H1 (cell line): ENCODE data around the gene ACER3. TPM values are rescaled to one million over a fixed set of nuclear protein-coding genes. Genes with fewer than 3 reads are reported as not detected.

Source experiments
- KDM5A ChIP-seq: fragments of 200-600 bp; IDR thresholded peaks from 2 replicates; pipeline ENCODE4 v1.7.1; 2012; ENCODE audit warnings: mild to moderate bottlenecking, low read length, inconsistent platforms, mixed read lengths
- MAFK ChIP-seq: IDR thresholded peaks from 2 replicates; pipeline ENCODE4 v1.6.1; 2012; ENCODE audit warnings: low read depth, mild to moderate bottlenecking, improper control_type of control experiment, low read length
- PHF8 ChIP-seq: fragments of 200-600 bp; sonication (generic); conservative IDR thresholded peaks from 2 replicates; pipeline ENCODE4 v1.7.1; 2012; ENCODE audit warnings: low read depth, mild to moderate bottlenecking, inconsistent platforms, low read length, moderate library complexity
- RFX5 ChIP-seq: IDR thresholded peaks from 2 replicates; pipeline ENCODE4 v1.6.1; 2011; ENCODE audit warnings: low read depth, low read length, improper control_type of control experiment, borderline replicate concordance
- SP1 ChIP-seq: IDR thresholded peaks from 2 replicates; pipeline ENCODE4 v1.6.1; 2011; ENCODE audit warnings: low read depth, low read length
- SRF ChIP-seq: IDR thresholded peaks from 2 replicates; pipeline ENCODE4 v1.6.1; 2011; ENCODE audit warnings: mild to moderate bottlenecking, low read depth, low read length, moderate library complexity
- polyA plus RNA-seq, 7 experiments: library from polyadenylated mRNA; depleted of rRNA in 3 of 7; stranded (reverse) in 5 of 7; unstranded in 2 of 7; fragments of >200 nt in 5 of 7; fragments of 200-250 nt in 2 of 7; gene quantifications; 1 replicate in 5 of 7; 2 replicates in 1 of 7; 4 replicates in 1 of 7; pipeline versions ENCODE4 v1.2.1 to v1.2.3, GENCODE V29; 2011 to 2013; ENCODE audit warnings: missing spikeins in 2 of 7, mixed read lengths in 2 of 7
- total RNA-seq: library from RNA; stranded (reverse); fragmentation: NEBNext Ultra II Directional; extraction: Animal tissue kit (Norgen Biotek cat#: 25700); gene quantifications from 2 replicates; pipeline ENCODE4 v1.2.1, GENCODE V29; 2021

The ACER3 gene
- total and polyA plus RNA-seq, 2 of the 8 experiments (the other 6 are each of a cell fraction or from before 2014, with no cell fraction given), result 5.7 to 16.2 TPM

DNA sequence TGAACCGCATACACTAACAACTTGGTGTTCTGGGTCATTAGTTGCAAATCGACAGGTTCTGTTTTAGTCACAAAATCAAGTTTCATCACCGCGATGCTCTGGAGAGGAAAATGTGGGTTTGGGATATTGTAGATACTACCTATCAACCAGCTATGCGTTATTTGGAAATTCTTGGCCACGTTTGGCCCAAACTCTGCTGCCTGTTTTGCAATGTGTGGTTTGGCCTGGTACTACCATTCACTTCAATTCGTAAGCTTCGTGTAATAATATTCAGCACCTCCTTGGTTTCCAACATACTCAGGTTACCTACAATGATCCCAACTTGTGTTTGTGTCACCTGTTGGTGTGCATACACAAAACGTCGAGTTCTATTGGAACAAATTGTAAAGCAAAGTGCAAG is 16.2 kb upstream of the ACER3 start (continued):
- TF ChIP-seq SRF (no peak), MAFK (no peak), RFX5 (no peak), PHF8 (no peak), KDM5A (no peak), SP1 (no peak)
